Activated T-cell treated with anti-CD3 and anti-CD28 coated beads for 24 hours (primary cell): ENCODE measurements around the gene DNAJC18.

ENCODE experiments used
- DNase-seq: peaks from one replicate; pipeline ENCODE4 v3.0.0-alpha.2; 2020; ENCODE audit warnings: low read depth

Gene DNAJC18

DNA sequence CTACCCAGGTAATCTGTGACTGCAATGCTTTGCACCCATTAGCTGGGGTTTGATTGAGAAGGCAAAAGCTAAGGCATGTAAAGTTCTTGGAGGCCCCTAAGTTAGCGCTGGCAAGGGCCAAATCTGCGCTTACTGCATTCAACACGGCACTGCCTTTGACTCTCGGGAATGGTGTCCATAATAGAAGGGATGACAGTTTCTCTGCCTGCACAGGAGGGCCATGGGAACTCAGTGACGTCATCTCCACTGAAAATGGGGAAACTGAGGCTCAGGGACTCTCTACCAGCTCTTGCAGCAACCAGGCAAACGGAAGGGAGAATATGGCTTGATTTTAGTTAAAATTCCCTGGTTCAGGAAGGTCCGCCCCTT lies 35.9 kb downstream of the DNAJC18 start:
- DNase-seq: no peak

DNA sequence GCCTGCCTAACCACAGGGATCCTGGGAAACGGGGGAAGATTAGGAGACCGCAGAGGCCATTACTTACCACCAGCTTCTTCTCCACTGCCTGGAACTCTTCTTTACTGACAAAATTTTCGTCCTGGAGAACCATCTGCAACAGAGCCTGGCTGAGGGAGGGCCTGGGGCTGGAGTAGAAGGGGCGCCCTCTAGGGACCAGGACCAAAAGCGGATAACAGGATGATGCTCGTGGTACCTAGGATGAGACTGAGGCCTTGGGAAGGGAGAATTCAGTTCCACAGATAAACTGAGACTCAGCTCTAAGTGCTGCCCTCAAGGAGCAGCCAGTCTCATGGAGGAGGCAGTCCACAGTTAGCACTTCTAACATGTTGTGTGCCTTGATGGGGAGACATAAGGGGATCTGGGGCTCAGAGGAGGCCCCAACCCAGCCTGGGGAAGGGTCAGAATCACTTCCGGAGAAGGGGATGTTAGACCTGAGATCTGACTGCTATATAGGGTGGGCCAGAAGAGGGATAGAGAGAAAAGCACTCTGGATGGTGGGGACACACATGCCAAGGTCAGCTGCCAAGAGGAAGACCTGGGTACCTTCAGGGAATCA lies 36.7 kb downstream of the DNAJC18 start:
- no peak for DNase-seq

DNA sequence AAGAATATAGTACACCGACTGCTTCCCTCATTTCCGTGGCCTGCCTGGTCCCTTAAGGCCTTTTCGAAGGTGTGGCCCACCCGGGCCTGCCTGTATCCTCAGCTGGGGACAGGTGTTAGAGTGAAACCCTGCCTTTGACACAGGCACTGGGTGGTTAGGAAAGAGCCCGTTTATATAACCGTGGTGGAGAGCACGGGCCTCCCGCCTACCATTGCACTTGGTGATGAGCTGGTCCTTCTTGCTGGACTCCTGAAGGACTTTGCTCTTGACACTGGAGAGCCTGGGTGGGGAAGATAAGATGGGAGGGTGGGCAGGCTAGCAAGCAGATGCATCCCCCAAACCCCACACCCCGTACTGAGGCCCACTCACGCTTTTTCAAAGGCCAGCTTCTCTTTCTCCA lies 37.8 kb downstream of the DNAJC18 start:
- no peak for DNase-seq

DNA sequence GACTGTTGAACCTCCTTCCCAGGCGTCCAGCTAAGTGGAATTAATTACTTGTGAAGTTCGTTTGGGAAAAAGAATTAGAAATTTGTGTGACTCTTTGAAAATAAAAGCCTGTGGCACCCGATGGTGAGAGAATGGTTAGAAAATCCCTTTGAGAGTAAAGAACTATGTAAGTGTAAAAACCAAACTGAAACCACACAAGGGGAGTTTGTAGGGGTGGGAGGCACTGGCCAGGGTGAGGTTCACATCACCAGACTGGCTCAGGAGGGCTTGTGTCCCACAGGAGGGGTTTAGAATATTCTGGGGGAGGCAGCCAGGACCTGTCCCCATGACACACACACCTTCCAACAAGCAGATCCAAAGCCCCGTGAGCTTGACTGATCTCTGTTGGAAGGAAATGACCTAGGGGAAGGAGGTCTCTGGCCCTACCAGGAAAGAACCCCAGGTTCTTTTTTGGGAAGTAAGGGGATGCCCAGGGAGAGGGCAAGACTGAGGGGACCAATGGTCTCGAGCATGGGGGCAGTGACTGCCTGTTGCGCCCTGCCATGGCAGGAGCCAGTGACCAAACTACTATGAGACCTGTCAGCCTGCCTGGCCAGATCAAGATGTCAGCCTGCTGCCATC lies 39.7 kb downstream of the DNAJC18 start:
- no peak for DNase-seq

DNA sequence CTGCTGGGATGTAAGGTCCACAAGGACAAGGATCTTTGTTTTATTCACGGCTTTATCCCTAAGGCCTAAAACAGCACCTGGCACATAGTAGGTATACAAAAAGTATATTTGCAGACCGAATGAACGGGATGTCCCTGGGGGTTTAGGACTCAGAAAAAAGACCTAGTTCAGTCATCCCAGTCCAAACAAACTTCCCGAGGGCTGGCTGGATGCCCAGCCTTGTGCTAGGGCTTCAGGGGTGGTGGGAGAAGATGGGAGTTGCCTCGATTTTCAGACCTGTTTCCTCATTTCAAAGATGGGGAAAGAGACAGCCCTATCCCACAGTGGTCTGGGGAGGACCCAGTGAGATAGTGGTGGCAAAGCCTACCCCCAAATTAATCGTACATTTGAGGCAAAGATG lies 41.4 kb downstream of the DNAJC18 start:
- DNase-seq: no peak

DNA sequence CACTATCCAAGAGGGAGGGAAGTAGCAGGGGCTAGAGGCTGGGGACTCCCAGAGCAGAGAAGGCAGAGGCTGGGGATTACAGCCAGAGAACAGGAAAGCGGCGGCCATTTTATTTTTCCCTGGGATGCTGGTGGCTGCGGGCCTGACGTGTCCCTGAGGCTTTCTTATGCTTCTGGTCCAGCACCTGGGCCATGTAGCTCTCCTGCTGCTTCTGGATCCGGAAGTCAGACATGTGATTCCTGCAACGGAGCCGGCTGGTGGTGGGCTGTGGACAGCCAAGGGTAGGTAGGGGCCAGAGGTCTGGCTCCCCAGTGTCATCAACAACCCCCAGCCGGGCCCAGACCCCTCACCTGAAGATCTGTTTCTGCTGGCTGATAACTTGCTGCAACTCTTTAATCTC lies 42.6 kb downstream of the DNAJC18 start:
- DNase-seq: no peak

DNA sequence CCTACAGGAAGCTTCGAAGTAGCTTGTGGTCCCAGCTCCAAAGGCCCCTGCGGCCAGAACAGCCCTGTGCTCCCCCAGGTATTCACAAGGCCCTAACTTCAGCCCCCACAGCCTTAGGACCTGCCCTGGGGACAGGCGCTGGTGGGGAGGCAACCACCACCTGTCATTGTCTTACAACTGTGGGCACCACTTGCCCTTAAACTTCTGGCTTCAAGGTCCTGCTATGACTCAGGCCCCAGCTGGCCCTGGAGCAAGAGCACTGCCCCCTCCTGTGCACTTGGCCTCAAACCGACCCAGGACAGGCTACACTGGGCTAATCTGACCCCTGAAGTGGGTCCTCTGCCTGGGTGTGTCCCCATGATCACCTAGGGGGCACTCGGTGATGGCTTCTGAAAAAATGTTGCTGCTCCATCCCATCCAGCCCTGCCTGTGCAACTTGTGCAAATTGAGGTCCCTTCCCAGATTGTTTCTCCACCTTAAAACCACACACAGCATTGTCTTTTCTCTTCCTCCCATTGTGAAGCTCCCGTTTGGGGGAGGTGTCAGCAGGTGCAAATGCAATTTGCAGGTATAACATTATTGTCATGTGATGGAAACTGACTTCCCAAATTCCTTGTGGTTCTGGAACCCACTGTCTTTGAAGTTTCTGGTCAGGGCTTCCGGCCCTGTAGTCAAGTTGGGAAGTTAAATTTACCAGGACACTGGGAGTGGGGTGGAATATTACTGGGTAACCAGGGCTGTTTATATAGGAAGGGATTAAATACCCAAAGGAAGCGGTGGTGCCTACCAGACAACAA lies 43.3 kb downstream of the DNAJC18 start:
- DNase-seq: no peak

DNA sequence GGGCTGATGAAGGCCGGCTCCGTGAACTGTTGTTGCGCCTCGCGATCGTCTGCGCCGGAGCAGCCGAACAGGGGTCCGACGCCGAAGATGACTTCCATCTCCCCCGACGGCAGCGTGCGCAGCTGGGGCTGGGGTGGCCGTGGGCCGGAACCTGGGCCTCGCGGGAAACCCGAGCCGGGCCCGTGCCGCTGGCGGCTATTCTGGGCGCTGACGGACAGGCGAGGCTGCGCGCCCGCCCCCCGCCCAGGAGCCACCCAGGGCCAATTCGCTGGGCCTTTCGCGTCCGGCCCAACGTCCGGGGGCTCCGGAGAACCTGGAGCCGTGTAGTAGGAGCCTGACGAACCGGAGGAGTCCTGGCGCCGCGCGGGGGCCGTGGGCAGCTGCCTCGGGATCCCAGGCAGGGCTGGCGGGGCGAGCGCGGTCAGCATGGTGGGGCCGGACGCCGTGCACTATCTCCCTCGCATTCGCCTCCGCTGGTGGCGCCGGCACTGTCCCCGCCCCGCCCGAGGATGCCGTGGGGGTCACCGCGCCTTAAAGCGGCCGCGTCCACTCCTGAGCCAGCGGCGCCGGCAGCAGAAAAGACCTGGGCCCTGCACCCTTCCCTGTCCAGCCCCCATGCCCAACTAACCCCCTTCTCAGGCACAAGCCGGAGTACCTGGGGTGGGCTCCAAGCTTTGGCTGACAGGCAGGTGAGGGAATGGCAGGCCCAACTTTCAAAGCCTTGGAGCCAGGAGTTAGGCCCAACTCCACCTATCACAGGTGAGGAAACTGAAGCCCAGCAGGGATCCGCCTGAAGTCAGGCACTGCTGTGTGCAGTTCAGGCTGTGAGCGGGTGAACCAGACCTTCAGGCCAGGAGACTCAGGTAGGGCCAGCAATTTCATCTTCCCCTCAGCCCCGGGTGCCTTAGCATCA lies 44.4 kb downstream of the DNAJC18 start, which contains the start of gene PROB1:
Gene PROB1 (minus strand): TSS at position 451 of the 913 bp plus-strand sequence. CDS start 23 bp downstream, at position 428.
- no peak for DNase-seq

DNA sequence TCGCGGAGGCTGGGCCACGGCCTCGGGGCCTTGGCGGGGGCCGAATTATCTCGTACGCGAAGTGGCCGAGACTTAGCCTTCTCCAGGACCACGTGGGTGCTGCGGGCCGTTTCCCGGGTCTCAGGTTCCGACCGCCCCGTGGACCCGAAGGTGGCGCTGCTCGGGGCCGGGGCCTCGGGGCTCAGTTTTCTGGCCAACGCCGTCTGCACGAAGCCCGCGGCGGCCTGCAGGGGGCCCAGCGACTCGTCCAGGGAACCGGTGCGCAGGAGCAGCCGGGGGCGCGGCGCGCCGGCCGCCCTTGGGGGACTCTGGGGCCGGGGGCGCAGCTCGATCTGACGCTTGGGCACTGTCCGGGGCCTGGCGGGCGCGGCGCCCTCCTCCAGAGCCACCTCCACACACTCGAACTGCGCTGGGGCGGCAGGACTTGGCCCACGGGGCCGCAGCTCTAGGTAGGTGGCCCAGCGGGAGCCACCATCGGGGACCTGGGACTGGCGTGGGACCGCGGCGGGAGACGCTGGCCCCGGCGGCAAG lies 45.1 kb downstream of the DNAJC18 start:
- no peak for DNase-seq

DNA sequence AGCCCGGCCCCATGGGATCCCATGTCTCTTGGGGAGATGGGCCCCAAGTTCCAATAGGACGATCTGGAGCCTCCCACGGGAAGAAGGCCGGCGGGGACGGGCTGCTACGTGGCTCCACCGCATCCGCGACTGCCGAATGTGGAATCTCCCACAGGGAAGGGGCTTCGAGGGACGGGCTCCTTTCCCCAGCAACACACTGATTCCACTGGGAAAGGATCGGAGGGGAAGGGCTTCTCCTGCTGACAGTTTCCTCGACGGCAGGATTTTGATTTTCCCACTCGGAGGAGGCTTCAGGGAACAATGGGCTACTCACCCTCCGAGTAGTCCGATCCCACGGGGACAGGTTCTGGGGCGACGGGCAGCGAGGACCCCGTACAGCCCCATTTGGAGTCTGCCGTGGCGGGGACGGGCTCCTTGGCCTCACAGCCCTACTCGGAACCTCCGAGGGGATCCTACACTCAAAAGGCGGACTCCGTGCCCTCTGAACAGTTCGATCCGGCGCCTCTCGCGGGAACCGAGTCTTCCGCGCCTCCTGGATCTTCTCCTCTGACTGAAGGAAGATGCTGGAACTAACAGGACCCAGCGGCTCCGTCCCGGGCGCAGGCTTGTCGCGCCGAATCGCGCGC lies 45.7 kb downstream of the DNAJC18 start:
- no peak for DNase-seq

DNA sequence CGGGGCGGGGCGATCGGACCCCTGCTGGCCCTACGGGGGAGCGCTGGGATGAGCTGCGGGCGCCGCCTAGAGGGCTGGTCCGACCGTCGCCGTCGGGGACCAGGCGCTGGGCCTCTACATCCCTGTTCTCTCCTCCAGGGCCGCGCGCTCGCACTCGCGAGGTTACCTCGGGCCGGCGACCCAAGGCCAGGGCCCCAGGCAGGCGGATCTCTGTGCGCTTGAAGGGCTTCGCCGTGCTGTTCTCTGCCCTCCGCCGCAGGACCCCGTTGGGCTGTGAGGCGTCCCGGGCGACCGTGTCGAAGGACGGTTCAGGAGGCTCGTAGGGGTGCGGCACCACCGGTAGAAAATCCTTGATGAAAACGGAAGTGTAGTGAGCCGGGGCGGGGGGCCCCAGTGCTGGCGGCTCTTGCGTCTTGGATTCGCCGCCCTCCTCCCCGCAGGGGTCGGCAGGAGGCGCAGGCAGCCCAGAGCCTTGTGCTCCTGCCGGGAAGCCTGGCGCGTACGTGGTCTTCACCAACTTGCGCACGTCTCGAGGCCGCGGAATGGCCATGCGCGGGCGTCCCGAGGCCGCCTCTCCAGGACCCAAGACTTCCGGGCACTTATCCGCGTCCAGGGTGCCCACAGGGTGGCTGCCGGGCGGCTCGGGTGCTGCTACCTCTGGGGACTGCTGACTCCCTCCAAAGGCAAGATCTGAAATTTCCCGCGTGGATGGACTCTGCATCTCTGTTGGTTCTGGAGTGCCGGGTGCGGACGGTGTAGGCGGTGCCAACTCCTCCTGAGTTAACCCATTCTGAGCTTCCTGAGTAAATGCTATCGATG lies 46.4 kb downstream of the DNAJC18 start:
- DNase-seq: peak; percentile 71

DNA sequence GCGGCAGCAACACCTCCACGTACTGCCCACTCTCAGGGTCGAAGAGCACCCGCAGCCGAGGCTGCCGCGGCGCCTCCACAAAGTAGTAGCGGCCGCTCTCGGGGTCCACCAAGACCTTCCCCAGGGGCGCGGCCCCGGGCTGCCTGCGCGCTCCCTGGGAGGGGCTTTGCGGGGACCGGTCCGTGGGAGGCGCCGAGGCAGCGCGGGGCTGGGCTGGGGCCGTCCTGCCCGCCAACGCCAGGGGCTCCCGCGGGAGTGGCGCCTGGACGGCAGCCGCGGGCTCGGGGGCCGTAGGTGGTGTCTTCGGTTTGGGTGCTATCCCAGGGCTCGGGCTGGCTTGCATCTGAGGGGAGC lies 47.0 kb downstream of the DNAJC18 start:
- DNase-seq: no peak

DNA sequence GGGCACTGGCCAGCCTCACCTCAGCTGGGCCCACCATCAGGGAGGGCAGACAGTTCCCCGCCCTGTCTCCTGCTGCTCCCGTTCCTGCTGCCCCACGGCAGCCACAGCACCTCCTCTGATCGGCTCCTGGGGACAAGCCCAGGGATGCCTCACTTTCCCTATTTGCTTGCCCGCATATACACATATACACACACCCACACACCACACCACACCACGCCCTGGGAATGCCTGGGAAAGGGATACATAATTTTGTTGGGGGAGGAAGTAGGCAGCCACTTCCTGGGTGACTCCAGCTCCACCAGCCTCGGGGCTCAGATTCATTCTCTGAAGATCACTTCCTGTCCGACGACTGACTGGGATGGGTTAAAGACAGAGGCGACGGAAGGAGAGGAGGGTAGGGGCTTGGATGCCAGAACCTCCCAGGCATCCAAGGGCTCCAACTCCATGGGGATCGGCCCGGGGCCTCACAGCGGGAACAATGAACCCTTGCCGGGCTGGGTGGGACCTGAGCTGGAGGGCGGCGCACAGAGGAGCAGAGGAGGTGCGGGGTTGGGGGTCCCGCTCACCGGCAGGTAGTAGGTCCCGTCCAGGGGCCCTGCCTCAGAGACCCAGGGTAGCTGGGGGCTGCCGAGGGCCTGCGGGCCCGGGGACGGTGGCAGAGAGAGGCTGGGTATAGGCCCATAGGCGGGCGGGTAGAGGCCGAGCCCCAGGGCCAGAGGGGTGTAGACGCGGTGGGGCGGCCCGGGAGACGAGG lies 47.6 kb downstream of the DNAJC18 start:
- DNase-seq: no peak

DNA sequence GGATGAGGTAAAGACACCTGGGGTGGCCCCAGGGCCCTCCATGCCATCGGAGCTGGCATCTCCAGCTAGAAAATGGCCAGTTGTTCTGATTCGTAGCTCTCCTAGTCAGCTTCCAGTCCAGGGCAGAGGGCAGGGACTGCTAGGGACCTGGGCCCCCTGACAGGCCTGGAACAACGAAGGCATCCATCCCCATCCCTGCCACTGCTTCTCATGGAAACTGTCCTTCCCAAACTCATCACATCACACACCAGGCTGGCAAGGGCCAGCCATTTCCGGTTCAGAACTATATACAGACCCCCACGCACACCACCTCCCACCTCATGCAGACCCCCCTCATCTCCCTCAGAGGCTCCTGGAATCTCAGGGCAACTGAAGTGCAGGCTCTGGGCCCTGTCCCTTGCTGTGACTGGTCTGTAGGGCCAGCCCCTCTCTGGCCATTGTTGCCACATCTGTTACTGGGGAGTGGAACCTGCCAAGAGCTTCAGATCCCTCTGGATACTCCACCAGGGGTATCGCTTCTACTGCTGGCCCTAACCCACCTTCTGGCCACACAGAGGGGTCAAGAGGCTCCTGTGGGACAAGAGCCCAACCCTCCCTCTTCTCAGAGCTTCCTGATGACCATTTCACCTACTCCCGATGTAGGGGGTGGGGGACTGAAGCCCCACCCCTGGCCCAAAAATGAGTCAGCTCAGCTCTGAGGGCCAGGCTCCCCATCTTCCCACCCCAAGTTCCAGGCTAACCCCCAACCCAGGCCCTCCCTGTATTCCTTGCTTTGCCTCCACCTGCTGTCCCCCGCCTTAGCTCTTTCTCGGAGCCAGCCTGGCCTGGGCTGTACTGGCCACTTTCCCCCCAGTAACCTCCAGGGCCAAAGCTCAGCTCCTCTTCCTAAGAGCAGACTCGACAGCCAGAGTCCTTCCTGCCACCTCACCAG lies 48.4 kb downstream of the DNAJC18 start:
- no peak for DNase-seq

DNA sequence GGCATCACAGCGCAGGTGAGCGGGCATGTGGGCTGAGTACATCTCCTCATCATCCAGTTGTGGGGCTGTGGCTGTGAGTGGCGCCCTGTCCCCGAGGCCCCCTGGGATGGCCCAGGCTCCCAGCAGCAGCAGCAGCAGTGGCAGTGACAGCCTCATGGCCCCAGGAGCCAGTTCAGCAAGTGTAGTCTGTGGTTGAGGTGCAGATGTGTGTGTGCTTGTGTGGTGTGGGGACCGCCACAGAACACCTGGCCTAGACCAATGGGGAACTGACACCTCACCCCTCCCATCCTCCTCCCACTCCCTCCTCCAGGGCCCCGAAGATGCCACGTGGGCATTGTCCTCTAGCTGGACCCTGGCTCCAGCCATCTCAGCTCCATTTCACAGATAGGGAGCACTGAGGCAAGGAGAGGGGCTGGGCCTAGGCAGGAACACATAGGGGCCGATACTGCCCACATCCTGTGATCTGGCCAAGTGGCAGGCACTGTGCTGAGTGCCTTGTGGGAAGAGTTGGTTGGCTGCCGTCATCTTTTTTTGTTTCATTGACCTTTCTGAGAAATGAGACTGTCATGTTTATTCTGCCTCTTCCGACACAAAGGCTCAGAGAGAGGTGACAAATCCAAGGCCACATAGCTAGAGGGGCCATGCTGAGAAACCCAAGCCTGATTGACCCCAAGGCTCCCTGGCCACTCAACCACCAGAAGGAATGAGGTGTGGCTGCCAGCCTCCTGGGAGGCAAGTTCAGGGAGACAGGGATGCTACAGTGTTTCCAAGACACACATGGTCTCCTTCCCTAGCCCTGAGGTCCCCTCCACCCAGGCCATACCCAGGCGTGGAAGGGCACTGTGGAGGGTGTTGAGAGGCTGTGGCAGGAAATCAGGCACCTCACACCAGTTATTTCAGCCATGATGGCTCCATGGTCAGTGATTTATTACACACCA lies 49.4 kb downstream of the DNAJC18 start, which contains the start of gene MZB1:
Gene MZB1 (minus strand): TSS at position 213 of the 938 bp plus-strand sequence. CDS start 57 bp downstream, at position 156.
- DNase-seq: peak; percentile 30

DNA sequence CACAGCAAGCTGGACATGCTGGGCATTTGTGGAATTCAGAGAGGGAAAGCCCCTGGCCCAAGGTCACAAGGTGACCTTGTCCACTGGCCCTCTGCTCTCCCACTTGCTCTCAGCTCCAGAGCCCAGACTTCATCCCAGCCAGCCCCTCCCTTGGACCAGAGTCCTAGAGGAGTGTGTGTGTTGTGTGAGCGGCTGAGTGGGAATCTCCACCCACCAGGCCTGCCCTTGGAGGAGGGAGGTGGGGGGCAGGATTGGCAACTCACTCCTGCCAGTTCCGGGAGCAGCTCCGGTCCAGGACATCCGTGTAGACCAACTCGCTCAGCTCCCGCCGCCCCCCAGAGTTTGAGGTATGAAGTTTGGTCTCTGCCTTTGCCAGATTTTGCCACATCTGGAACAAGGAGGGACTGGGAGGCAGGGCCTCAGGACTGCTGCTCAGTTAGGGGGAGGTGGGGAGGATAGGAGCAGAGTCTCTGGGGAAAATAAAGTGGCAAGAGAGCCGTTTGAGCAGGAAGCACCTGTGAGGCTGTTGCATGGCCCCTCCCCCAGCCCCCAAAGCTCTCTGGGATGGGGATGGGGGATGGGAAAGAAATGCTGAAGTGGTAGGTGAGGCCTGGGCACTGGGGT lies 51.0 kb downstream of the DNAJC18 start:
- DNase-seq: no peak

DNA sequence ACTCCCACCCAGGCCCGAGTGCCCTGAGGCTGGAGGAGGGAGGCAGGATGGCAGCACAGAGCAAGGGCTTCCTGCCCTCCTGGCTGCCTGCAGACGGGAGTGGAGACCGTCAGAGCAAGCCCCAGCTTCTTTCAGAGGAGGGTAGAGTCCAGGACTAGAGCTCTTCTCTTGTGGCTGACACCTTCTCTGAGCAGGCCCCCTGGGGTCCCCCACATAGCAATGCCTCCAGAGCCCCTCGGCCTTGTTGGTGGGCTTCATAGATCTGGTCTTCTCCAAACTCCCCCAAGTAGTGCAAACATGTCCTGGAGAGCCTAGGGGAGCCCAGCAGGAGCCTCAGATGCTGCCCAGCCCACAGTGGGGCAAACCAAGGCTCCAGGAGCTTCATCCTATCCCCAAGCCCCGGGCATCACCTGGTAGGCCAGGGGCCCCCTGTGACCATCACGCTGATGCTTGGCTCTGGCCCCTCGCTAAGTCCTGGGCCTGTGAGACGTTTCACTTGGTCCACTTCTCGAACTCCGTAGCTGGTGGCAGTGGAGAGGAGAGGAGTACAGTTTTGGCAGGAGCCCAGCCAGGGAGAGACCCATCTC lies 51.6 kb downstream of the DNAJC18 start:
- no peak for DNase-seq
